Fibroblast of lung (primary cell): Measurements from ENCODE around the gene TEC.

ENCODE experiments used
- CTCF ChIP-seq, 2 donors: IDR thresholded peaks in 1 of 2; conservative IDR thresholded peaks in 1 of 2; 1 replicate in 1 of 2; 2 replicates in 1 of 2; pipeline ENCODE4 v1.5.1; 2011 to 2012; ENCODE audit warnings: low read length in 2 of 2, control low read depth in 1 of 2, inconsistent platforms in 1 of 2, low read depth in 1 of 2, mild to moderate bottlenecking in 1 of 2
- EZH2 ChIP-seq: IDR thresholded peaks from 2 replicates; pipeline ENCODE4 v1.5.1; 2012; ENCODE audit warnings: low read length, control low read depth, mild to moderate bottlenecking; ENCODE audit errors: missing control alignments

DNA sequence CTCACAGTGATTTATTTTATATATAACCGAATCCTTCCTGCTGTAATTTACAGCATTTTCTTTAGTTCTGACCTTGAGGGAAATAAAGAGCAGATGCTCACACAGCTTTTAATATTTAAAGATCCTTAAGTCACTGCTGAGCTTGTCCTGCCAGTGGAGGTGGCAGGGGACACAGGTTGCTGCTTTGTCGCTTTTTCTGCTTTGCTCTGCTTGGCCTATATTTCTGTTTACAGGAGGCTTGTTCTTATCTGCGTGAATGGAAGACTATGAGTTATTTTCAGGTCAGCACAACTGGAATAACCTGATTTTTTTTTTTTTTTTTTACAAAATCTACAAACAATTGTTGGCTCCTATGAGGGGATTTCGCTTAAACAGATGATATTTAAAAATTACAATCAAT lies 137.9 kb downstream of the TEC start:
- TF ChIP-seq CTCF (conservative IDR thresholded peaks at IDR 0.05 in 1 of 2, IDR thresholded peaks at IDR 0.05 in 1 of 2; ENCODE audit: low read depth in 1 of 2, low read length in 2 of 2) (no peak), EZH2 (no peak)
